Suppressor macrophage treated with lipopolysaccharide for 1 hour (primary cell): ENCODE data around the gene CHCHD3.

Experiments
- DNase-seq, 3 donors: peaks; one replicate each; pipeline ENCODE4 v3.0.0-alpha.2; 2020 to 2022

CHCHD3 gene

DNA sequence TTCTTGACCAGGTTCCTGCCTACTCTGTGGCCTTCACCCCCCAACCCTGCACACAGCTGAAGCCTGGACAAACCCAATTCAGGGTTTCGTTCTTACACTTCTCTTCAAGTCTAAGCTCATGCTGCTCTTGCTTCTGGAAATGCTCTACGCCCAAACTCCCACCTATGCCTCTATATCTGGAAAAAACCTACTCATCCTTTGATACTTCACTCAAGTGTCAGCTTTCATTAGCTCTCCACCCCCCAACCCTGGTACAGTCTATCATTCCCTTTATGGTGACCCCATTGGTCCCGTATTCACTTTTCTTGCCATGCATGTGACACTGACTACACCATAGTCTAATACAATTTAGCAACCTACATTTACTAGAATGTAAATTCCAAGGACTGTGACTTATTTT is 284.7 kb downstream of the CHCHD3 start:
- no peak for DNase-seq

DNA sequence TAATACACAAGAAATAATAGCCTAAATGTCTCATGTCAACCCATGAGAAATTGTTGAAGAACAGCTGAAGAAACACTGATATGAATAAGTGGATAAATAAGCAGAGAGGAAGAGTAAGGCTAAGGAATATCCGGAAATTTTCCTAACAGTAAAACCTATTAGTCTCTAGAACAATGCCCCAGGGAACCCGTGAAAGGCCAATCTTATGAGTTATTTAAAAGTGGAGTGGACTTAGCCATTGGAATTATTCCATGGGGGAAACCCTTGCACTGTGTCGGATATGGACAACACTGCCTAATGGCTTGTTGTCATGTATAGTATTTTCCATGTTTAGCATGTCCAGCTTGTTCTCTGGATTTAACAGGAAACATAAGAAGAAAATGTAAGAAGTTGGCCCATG is 288.4 kb downstream of the CHCHD3 start:
- DNase-seq = no peak

DNA sequence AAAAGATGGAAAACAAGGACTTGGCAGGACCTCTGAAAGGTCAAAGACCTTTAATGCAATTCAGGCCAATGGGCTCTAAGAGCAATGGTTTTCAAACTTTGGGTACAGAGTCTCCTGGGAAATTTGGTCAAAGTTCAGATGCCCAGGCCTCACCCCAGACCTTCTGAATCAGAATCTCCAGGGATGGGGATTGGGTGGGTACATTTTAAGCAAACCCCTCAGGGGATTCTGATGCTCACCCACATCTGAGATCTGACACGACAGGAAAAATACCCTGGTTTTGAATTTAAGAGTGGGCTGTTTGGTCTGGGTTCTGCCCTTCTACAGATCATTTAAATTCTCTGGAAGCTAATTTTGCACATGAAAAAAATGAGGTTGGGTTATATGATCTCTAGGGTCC is 290.9 kb downstream of the CHCHD3 start:
- no peak for DNase-seq

DNA sequence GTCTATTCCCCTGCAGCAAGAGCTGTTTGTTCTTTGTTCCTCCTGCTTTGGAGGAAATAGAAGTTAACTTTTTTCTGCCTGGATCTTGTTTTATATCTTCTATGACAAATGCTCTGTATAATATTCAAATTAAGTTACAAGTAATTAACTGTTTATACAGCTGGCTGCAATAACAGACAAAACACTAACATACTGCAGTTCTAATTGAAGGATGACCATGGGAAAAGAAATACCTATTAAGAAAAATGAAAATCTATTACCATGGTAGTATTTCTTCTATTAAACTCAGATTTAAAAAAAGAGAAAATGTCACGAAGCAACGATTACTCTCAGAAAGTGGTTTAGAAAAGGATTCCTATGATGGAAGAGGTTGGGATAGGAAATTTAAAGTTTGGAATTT is 291.8 kb downstream of the CHCHD3 start:
- DNase-seq = no peak

DNA sequence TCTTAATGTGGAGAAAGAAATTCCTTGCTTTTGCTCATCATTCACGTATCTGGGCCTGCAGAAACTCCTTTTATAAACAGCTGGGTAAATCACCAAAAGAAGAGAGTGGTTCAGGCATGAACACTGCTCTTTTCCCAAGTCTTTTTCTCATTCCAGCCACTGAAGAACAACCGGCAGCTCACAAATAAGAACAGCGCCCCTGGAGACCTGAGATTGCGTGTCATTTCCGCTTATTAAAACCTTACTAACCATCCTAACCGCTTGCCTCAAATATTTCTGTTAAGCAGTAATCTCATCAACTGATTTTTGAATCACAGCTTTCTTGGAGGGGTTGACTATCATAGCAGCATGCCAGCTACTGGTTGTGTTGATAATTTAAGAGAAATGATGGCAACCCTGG is 292.6 kb downstream of the CHCHD3 start:
- no peak for DNase-seq

DNA sequence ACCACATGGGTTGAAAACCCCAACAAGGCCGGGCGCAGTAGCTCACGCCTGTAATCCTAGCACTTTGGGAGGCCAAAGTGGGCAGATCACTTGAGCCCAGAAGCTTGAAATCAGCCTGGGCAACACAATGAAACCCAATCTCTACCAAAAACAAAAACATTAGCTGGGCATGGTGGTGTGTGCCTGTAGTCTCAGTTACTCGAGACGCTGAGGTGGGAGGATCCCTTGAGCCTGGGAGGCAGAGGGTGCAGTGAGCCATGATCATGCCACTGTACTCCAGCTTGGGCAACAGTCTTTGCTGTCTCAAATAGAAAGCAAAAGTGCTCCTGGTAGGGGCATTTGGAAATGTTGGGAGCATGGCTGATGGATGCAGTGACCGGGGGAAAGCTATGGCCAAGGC is 296.0 kb downstream of the CHCHD3 start:
- DNase-seq = no peak

- DNase-seq = no peak
These were observed 297.5 kb downstream of the CHCHD3 start for GRCh38 chr7:132784406-132784805.

- DNase-seq = no peak
These were observed 298.1 kb downstream of the CHCHD3 start for GRCh38 chr7:132783824-132784223.

GRCh38 chr7:132782777-132783640 is 298.9 kb downstream of the CHCHD3 start:
- DNase-seq = no peak

DNA sequence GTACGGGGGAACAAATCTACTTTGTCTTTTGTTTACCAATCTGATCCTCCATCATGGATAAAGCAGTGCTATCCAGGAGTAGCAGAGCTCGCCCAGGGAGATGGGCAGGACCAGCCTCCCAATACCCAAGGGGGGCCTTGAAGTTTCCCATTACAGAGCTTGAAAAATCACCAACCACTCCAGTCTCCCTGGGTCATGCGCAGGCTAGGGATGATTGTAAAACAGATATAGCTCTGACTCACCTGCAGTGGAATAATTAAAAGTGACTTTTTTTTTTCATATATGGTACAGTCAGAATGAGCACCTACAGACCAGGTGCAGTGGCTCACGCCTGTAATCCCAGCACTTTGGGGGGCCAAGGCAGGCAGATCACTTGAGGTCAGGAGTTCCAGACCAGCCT is 301.1 kb downstream of the CHCHD3 start:
- no peak for DNase-seq

DNA sequence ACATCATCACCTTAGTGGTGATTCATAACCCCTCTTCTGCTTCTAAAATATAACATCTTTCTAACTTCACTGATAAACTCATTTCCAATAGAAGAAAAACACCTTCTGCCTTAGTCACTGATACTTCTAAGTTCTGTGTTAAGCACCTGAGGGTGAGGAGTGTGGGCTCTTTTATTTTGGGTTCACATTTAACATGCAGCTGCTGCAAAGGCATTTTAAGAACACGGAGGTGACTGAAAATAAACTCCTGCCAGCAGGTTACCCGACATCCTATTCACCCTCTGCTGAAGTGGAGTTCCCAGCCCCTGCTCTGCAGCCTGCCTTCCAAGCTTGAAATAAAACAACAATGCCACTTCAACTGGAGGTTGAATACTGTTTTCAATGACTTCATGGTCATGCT is 302.7 kb downstream of the CHCHD3 start:
- no peak for DNase-seq

GRCh38 chr7:132778761-132779160 is 303.1 kb downstream of the CHCHD3 start:
- DNase-seq = no peak

DNA sequence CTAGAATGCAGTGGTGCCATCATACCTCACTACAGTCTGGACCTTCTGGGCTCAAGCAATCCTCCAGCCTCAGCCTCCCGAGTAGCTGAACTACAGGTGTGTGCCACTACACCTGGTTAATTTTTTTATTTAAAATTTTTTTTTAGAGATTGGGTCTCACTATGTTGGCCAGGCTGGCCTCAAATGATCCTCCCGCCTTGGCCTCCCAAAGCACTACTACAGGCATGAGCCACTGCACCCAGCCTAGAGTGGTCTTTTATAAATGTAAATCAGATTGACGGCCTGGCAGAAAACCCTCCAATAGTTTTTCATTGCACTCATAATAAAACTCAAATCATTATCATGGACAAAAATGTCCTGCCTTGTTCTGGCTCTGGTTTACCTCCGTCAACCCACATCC is 303.9 kb downstream of the CHCHD3 start:
- no peak for DNase-seq

DNA sequence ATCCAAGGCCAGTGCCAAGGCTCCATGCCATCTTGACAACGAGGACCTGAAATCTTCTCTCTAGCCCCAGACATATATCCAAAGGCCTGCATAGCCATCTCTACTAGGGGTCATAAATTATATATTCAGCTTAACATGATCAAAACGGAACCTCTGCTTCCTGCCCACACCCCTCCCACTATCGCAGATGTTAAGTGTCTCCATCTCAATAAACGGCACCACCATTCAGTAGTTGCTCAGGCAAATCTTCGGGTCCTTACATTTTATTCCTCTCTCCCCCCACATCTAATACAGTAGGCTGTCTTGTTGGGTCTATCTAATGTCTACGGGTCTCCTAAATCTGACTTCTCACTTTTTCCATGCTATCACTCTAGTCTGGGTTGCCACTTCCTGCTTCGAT is 304.5 kb downstream of the CHCHD3 start:
- DNase-seq = no peak

DNA sequence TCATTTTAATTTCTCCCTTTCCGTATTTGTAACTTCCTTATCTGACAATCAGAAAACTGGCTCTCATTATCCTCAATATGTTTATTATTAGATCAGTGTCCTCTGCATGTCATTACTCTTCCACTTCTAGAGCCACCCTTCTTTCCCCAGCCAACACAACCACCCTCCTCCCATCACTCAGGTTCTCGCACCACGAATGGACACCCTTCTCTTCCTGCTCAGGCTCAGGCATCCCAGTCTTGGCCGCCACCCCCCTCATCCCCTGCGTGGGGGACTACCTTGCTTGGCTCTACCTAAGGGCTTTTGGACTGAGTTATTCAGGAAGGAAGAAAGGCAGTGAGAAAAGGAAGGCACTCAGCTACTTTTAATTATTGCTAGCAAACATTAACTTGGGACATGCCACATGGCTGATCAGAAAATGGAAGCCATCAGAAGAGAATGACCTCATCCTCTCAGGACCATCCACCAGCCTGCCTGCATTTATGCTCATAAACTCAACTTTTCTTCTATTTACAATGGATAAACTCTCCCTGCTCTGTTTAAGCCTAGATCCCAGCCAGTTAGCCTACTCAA is 305.8 kb downstream of the CHCHD3 start:
- DNase-seq = no peak

- no peak for DNase-seq
These were observed 308.3 kb downstream of the CHCHD3 start for GRCh38 chr7:132773527-132773956.

- DNase-seq = no peak
These were observed 310.6 kb downstream of the CHCHD3 start for GRCh38 chr7:132771301-132771730.

DNA sequence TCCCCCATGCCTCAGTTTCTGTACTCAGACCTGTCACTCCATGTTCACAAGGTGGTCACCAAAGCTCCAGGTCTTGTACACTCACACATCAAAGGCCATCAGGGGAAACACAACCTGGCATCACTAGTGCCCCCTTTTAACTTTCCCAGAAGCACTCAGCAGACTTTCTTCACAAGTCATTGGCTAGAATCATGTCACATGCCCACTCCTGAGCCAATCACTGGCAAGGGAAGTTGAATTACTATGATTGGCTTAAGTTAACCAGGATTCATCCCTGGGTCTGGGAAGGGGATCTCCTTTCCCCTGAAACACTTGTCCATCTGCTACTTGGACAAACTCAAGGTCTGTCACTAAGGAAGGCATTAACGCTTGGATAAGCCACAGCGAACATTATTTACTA is 311.8 kb downstream of the CHCHD3 start:
- no peak for DNase-seq

GRCh38 chr7:132769280-132769679 is 312.6 kb downstream of the CHCHD3 start:
- no peak for DNase-seq

DNA sequence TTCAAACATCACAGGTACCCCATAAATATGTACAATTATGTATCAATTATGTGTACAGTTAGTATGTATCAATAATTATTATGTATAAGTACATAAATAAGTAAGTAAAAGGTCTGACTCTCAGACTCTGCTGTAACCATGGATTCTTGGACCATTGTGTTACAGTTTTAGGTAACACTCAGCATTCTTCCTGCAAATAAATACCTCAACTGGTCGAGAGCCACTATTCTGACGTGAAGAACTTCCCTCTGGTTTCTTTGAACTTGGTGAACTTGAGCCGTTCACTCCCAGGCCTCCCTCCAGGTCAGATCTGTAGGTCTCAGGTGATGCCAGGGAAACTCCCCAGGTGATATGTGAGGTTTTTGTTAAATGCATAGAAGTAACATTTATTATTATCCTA is 313.8 kb downstream of the CHCHD3 start:
- DNase-seq = no peak

DNA sequence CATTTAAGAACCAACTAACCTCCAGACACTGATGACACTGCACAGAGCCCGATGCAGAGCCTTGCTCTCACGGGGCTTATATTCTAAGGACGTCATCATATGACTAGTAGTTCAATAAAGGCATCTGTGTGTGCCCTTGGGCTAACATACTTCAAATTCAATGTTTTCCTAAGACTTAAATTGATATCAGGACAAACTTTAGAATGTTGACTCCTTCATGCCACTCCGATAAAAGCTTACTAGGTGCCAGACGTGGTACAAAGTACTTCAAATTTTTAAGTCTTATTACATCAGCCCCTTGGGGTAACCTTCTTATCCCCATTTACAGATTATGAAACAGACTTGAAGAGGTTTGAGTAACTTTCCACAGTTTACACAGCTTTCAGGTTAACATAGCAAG is 314.5 kb downstream of the CHCHD3 start:
- DNase-seq = no peak

GRCh38 chr7:132766660-132767059 is 315.2 kb downstream of the CHCHD3 start:
- DNase-seq = no peak

- no peak for DNase-seq
These were observed 316.0 kb downstream of the CHCHD3 start for GRCh38 chr7:132765861-132766260.

GRCh38 chr7:132764762-132765161 is 317.1 kb downstream of the CHCHD3 start:
- DNase-seq = no peak

- no peak for DNase-seq
These were observed 321.0 kb downstream of the CHCHD3 start for GRCh38 chr7:132760866-132761265.
